ENCODE measurements around the gene FNTB.

- TF ChIP-seq, protein P1, sequence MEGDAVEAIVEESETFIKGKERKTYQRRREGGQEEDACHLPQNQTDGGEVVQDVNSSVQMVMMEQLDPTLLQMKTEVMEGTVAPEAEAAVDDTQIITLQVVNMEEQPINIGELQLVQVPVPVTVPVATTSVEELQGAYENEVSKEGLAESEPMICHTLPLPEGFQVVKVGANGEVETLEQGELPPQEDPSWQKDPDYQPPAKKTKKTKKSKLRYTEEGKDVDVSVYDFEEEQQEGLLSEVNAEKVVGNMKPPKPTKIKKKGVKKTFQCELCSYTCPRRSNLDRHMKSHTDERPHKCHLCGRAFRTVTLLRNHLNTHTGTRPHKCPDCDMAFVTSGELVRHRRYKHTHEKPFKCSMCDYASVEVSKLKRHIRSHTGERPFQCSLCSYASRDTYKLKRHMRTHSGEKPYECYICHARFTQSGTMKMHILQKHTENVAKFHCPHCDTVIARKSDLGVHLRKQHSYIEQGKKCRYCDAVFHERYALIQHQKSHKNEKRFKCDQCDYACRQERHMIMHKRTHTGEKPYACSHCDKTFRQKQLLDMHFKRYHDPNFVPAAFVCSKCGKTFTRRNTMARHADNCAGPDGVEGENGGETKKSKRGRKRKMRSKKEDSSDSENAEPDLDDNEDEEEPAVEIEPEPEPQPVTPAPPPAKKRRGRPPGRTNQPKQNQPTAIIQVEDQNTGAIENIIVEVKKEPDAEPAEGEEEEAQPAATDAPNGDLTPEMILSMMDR (IDR thresholded peaks at IDR 0.05; ENCODE audit: control extremely low read depth in 1 of 3, insufficient read depth in 1 of 3, low read depth in 1 of 3, low read length in 3 of 3): no peak
- no peak for TF ChIP-seq MAX (IDR thresholded peaks at IDR 0.05)
- TF ChIP-seq EP300 (IDR thresholded peaks at IDR 0.05; ENCODE audit: borderline replicate concordance in 1 of 2, low read depth in 2 of 2, low read length in 2 of 2): no peak
These were observed 52.3 kb downstream of the FNTB start for GRCh38 chr14:65038966-65039365.
